GM06990 (cell line): ENCODE data around the gene CSF2RB.

Experiments
- DNase-seq: peaks from one replicate; pipeline ENCODE4 v3.0.0-alpha.2; 2011; ENCODE audit not compliant: insufficient read length; ENCODE audit errors: extremely low read depth
- H3K27me3 ChIP-seq: replicated peaks from 2 replicates; pipeline ENCODE4 v1.6.0; 2011; ENCODE audit warnings: low read length; ENCODE audit not compliant: control insufficient read depth, insufficient read depth
- H3K36me3 ChIP-seq: 2 replicates; pipeline ENCODE4 v1.5.1; 2011; ENCODE audit warnings: low read length; ENCODE audit not compliant: control insufficient read depth, insufficient read depth
- H3K4me3 ChIP-seq: replicated peaks from 2 replicates; pipeline ENCODE4 v1.5.1; 2011; ENCODE audit warnings: low read depth, mild to moderate bottlenecking, control low read depth, low read length
- CTCF ChIP-seq: IDR thresholded peaks from 2 replicates; pipeline ENCODE4 v1.5.1; 2011; ENCODE audit warnings: low read length, control low read depth, mild to moderate bottlenecking, inconsistent platforms; ENCODE audit not compliant: insufficient read depth, poor library complexity, severe bottlenecking

The CSF2RB gene

GRCh38 chr22:36891646-36892045, 21.8 kb upstream of the CSF2RB start:
- H3K36me3 ChIP-seq: no peaks in the 10 kb centered on the region
- H3K4me3 ChIP-seq: no peak overlapping the region
- no peaks in the 10 kb centered on the region; the same call in 1 of the 2 replicates for H3K27me3 ChIP-seq
- TF ChIP-seq CTCF: no peak
- no peak for DNase-seq

GRCh38 chr22:36892292-36892691, 21.1 kb upstream of the CSF2RB start:
- Histone ChIP-seq H3K36me3 (no peaks in the 10 kb centered on the region), H3K4me3 (no peak overlapping the region), H3K27me3 (no peaks in the 10 kb centered on the region; the same call in 1 of the 2 replicates)
- TF ChIP-seq CTCF: no peak
- DNase-seq: no peak

- H3K36me3 ChIP-seq: no peaks in the 10 kb centered on the region
- H3K4me3 ChIP-seq: no peak overlapping the region
- no peak for DNase-seq
- TF ChIP-seq CTCF: no peak
- no peaks in the 10 kb centered on the region; the same call in 1 of the 2 replicates for H3K27me3 ChIP-seq
Measured at GRCh38 chr22:36893262-36893661, 20.2 kb upstream of the CSF2RB start.

- Histone ChIP-seq H3K27me3 (no peaks in the 10 kb centered on the region; the same call in 1 of the 2 replicates), H3K36me3 (no peaks in the 10 kb centered on the region), H3K4me3 (no peak overlapping the region)
- no peak for DNase-seq
- TF ChIP-seq CTCF: no peak
Measured at GRCh38 chr22:36894266-36894665, 19.2 kb upstream of the CSF2RB start.

- no peak for TF ChIP-seq CTCF
Measured at GRCh38 chr22:36897611-36898010, 15.8 kb upstream of the CSF2RB start.

GRCh38 chr22:36898690-36899089, 14.7 kb upstream of the CSF2RB start:
- H3K4me3 ChIP-seq: no peak overlapping the region
- DNase-seq: no peak
- no peak for TF ChIP-seq CTCF
- H3K36me3 ChIP-seq: no peaks in the 10 kb centered on the region
- no peaks in the 10 kb centered on the region; the same call in 1 of the 2 replicates for H3K27me3 ChIP-seq

More at GRCh38 chr22:36897611-36898010, 15.8 kb upstream of the CSF2RB start:
- H3K4me3 ChIP-seq: no peak overlapping the region
- H3K27me3 ChIP-seq: no peaks in the 10 kb centered on the region; the same call in 1 of the 2 replicates
- DNase-seq: no peak
- no peaks in the 10 kb centered on the region for H3K36me3 ChIP-seq
